K562 (cell line): ENCODE results near the gene CHIC2.

Source experiments
- EP300 ChIP-seq: IDR thresholded peaks from 2 replicates; pipeline ENCODE4 v1.6.1; 2012; ENCODE audit warnings: low read length, improper control_type of control experiment
- GABPA ChIP-seq: fragments of 200-800 bp; sonication (Bioruptor generic); conservative IDR thresholded peaks from 2 replicates; pipeline ENCODE4 v1.6.1; 2016; ENCODE audit warnings: low read depth, missing genetic modification characterization, missing compliant biosample characterization
- KLF6 ChIP-seq: fragments of 250-450 bp; sonication (Bioruptor Pico); IDR thresholded peaks from 2 replicates; pipeline ENCODE4 v1.4.0; 2020; ENCODE audit warnings: mild to moderate bottlenecking, moderate library complexity, borderline replicate concordance
- MCM5 ChIP-seq: fragments of 450-650 bp; IDR thresholded peaks from 2 replicates; pipeline ENCODE4 v1.6.1; 2016; ENCODE audit warnings: low read depth
- POLR2A ChIP-seq: fragments of 450-650 bp; conservative IDR thresholded peaks from 2 replicates; pipeline ENCODE4 v1.6.1; 2016
- RBM22 ChIP-seq: fragments of 200-400 bp; formaldehyde crosslinking; IDR thresholded peaks from 2 replicates; pipeline ENCODE4 v1.6.1; 2018; ENCODE audit warnings: low read length, low read depth; ENCODE audit not compliant: poor library complexity, severe bottlenecking
- TAF7 ChIP-seq: fragments of 450-650 bp; IDR thresholded peaks from 2 replicates; pipeline ENCODE4 v1.6.1; 2016; ENCODE audit warnings: missing genetic modification characterization, missing compliant biosample characterization
- ZNF23 ChIP-seq: fragments of 250-450 bp; sonication (Bioruptor Pico); IDR thresholded peaks from 2 replicates; pipeline ENCODE4 v1.4.0; 2020; ENCODE audit warnings: mild to moderate bottlenecking
- ZNF644 ChIP-seq: fragments of 200-800 bp; sonication (Bioruptor generic); IDR thresholded peaks from 2 replicates; pipeline ENCODE4 v1.6.1; 2016; ENCODE audit warnings: low read depth, missing genetic modification characterization, missing compliant biosample characterization
- TF ChIP-seq, protein P1 (sequence below), 3 experiments: IDR thresholded peaks in 2 of 3; conservative IDR thresholded peaks in 1 of 3; 2 replicates each; pipeline ENCODE4 v1.5.1; 2011 to 2012; ENCODE audit warnings: low read length in 3 of 3, mild to moderate bottlenecking in 3 of 3, control low read depth in 2 of 3, improper control_type of control experiment in 1 of 3, inconsistent platforms in 1 of 3, low read depth in 1 of 3, mixed read lengths in 1 of 3, moderate library complexity in 1 of 3; ENCODE audit not compliant: insufficient read depth in 2 of 3
- TF ChIP-seq, protein P2 (sequence below): sonication (generic); formaldehyde crosslinking; IDR thresholded peaks from 2 replicates; pipeline ENCODE4 v1.9.0; 2022; ENCODE audit warnings: mild to moderate bottlenecking, missing genetic modification reagents

DNA sequence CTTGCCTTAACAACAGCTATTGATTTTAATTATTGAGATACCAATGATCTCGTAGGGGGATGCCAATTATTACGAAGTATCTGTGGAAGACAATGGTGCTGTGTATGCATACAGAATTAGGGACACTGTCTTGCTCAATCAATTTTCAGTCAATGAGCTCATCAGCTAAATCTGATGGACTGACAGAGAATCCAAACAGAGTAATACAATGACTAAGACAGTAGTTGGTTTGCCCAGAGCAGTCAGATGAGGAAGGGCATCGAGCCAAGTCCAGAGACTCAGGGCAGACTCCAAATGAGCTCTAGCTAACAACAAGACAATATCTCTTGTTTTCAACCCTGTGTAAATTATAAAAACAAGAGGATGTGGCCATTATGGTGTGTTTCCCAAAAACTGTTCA, 20.9 kb upstream of the CHIC2 start:
- TF ChIP-seq TAF7 = no peak
- no peak for TF ChIP-seq ZNF23
- TF ChIP-seq, protein P1, sequence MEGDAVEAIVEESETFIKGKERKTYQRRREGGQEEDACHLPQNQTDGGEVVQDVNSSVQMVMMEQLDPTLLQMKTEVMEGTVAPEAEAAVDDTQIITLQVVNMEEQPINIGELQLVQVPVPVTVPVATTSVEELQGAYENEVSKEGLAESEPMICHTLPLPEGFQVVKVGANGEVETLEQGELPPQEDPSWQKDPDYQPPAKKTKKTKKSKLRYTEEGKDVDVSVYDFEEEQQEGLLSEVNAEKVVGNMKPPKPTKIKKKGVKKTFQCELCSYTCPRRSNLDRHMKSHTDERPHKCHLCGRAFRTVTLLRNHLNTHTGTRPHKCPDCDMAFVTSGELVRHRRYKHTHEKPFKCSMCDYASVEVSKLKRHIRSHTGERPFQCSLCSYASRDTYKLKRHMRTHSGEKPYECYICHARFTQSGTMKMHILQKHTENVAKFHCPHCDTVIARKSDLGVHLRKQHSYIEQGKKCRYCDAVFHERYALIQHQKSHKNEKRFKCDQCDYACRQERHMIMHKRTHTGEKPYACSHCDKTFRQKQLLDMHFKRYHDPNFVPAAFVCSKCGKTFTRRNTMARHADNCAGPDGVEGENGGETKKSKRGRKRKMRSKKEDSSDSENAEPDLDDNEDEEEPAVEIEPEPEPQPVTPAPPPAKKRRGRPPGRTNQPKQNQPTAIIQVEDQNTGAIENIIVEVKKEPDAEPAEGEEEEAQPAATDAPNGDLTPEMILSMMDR (IDR thresholded peaks at IDR 0.05 in 2 of 3, conservative IDR thresholded peaks at IDR 0.05 in 1 of 3; ENCODE audit: insufficient read depth in 2 of 3, low read depth in 1 of 3, low read length in 3 of 3) = no peak
- no peak for TF ChIP-seq GABPA (tag)
- TF ChIP-seq ZNF644 = no peak
- TF ChIP-seq POLR2A = no peak
- TF ChIP-seq EP300 = no peak
- no peak for TF ChIP-seq MCM5
- TF ChIP-seq, protein P2, sequence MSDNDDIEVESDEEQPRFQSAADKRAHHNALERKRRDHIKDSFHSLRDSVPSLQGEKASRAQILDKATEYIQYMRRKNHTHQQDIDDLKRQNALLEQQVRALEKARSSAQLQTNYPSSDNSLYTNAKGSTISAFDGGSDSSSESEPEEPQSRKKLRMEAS (CRISPR knock-in tag) = no peak
- TF ChIP-seq RBM22 = no peak
- no peak for TF ChIP-seq KLF6 (CRISPR knock-in tag)
